Tibial artery (tissue), 4 donors: ENCODE measurements around the gene HMX3.

Experiments
- DNase-seq, 2 donors: peaks; one replicate each; pipeline ENCODE4 v3.0.0-alpha.2; 2019
- H3K27ac ChIP-seq, 2 donors: fragments of 200-600 bp; sonication (generic) in 1 of 2; 1 replicate in 1 of 2; 2 replicates in 1 of 2; pipeline ENCODE4 v1.5.1; 2018 to 2019; ENCODE audit warnings: mild to moderate bottlenecking in 1 of 2
- H3K27me3 ChIP-seq, 2 donors: fragments of 200-600 bp; sonication (generic) in 1 of 2; one replicate each; pipeline versions ENCODE4 v1.5.1 to v1.6.0; 2016 to 2019
- H3K36me3 ChIP-seq, 3 donors: fragments of 200-600 bp; sonication (generic) in 2 of 3; one replicate each; pipeline ENCODE4 v1.5.1; 2016 to 2019; ENCODE audit warnings: mild to moderate bottlenecking in 2 of 3
- H3K4me1 ChIP-seq, 4 donors: fragments of 200-600 bp; sonication (generic) in 2 of 4; 1 replicate in 3 of 4; 2 replicates in 1 of 4; pipeline ENCODE4 v1.5.1; 2016 to 2019
- H3K4me3 ChIP-seq, 2 donors: fragments of 200-600 bp; sonication (generic) in 1 of 2; 1 replicate in 1 of 2; 2 replicates in 1 of 2; pipeline ENCODE4 v1.5.1; 2018 to 2019; ENCODE audit warnings: mild to moderate bottlenecking in 2 of 2
- H3K9me3 ChIP-seq, 3 donors: fragments of 200-600 bp; sonication (generic) in 1 of 3; one replicate each; pipeline ENCODE4 v1.5.1; 2016 to 2019
- CTCF ChIP-seq, 2 experiments: fragments of 200-600 bp in 1 of 2; fragments of 450-650 bp in 1 of 2; IDR thresholded peaks; one replicate each; pipeline ENCODE4 v1.5.1; 2017 to 2019; ENCODE audit warnings: antibody characterized with exemption in 2 of 2, mild to moderate bottlenecking in 1 of 2, moderate library complexity in 1 of 2
- intact Hi-C: fragments of 100-400 bp; cut with DNase I; formaldehyde crosslinking; loops from one replicate; pipeline ENCODE4 v1.15.0; 2023; ENCODE audit warnings: low total_unique reads

HMX3 gene

DNA sequence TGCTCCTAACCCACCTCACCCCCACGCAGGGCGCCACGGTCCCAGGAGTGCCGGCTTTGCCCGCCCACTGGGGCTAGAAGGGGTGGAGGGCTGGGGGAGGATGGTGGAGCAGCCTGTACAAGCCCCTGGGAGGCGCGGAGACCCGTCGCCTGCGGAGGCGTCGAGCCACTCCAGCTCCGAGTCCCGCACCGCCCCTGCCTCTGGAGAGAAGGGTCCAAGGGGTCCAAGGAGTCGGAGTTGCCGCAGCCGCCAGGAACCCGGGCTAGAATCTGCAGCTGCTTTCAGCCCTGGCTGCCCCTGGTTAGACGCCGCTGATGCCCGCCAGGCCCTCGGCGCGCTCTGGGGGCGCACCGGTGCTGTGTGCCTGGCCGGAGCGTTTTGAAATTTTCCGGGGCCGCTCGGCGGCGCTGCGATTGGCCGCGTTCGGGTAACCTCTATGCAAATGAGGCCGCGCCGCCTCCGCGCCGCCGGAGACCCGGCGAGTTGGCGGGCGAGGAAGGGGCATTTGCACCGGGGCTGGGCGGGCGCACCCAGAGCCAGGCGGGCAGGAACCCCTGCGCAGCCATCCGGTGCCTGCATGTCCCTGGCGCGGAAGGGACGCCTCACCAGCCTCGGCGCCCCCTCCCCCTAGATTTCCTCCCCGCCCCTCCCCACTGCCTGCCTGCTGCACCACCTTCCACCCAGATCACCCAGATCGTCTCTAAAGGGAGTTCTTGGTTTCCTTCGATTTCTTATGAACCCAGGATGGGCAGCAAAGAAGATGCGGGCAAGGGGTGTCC, 12.1 kb downstream of the HMX3 start, which contains the start of gene HMX2:
HMX2 (plus strand) TSS at position 502 of the 779 bp plus-strand sequence; CDS start at position 745, 243 bp downstream.
- Histone ChIP-seq H3K36me3 (no peaks in the 10 kb centered on the region), H3K4me1 (peaks cover 0 to 55% (median 45%) of the 10 kb centered on the region in 4 donors), H3K9me3 (no peaks in the 10 kb centered on the region), H3K4me3 (no peak within 1 kb of the TSS), H3K27ac (no peak within 1 kb of the TSS), H3K27me3 (peaks cover 0 to 100% of the 10 kb centered on the region in 2 donors)
- intact Hi-C loops, result no loop called here
- DNase-seq, result no peak
- no peak for TF ChIP-seq CTCF (IDR thresholded peaks at IDR 0.05)

GRCh38 chr10:123148414-123149161, 12.8 kb downstream of the HMX3 start:
- H3K27me3 ChIP-seq, result peaks cover 0 to 98% of the 10 kb centered on the region in 2 donors
- no peak overlapping the region for H3K4me3 ChIP-seq
- no peak for DNase-seq
- intact Hi-C loops, result no loop called here
- peaks cover 0 to 53% (median 44%) of the 10 kb centered on the region in 4 donors for H3K4me1 ChIP-seq
- H3K36me3 ChIP-seq, result no peaks in the 10 kb centered on the region
- H3K27ac ChIP-seq, result no peak overlapping the region
- no peaks in the 10 kb centered on the region for H3K9me3 ChIP-seq
- no peak for TF ChIP-seq CTCF (IDR thresholded peaks at IDR 0.05)

DNA sequence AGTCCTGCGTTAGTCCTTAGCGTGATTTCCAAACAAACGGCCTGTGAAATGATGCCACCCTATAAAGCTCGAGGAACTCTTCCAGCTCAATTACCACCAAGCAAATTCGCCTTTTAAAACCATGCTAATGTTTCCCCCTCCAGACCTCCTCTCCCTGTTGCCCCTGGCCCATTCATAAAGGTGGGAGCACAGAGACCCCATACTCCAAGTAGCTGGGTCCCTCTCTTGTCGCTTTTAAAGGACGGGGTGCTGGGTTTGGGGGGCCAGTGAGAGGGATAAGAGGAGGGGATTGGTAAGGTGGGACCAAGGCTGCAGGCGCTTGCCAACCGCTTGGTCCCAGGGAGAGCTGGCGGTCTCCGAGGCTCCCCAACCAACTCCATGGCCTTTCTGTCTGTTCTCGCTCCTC, 13.4 kb downstream of the HMX3 start:
- no peak overlapping the region for H3K27ac ChIP-seq
- H3K36me3 ChIP-seq, result no peaks in the 10 kb centered on the region
- H3K27me3 ChIP-seq, result peaks cover 0 to 93% of the 10 kb centered on the region in 2 donors
- peaks cover 0 to 53% (median 44%) of the 10 kb centered on the region in 4 donors for H3K4me1 ChIP-seq
- intact Hi-C loops, result no loop called here
- no peaks in the 10 kb centered on the region for H3K9me3 ChIP-seq
- no peak for DNase-seq
- TF ChIP-seq CTCF (IDR thresholded peaks at IDR 0.05), result no peak
- H3K4me3 ChIP-seq, result peak overlapping the region; percentile 22 to 47

DNA sequence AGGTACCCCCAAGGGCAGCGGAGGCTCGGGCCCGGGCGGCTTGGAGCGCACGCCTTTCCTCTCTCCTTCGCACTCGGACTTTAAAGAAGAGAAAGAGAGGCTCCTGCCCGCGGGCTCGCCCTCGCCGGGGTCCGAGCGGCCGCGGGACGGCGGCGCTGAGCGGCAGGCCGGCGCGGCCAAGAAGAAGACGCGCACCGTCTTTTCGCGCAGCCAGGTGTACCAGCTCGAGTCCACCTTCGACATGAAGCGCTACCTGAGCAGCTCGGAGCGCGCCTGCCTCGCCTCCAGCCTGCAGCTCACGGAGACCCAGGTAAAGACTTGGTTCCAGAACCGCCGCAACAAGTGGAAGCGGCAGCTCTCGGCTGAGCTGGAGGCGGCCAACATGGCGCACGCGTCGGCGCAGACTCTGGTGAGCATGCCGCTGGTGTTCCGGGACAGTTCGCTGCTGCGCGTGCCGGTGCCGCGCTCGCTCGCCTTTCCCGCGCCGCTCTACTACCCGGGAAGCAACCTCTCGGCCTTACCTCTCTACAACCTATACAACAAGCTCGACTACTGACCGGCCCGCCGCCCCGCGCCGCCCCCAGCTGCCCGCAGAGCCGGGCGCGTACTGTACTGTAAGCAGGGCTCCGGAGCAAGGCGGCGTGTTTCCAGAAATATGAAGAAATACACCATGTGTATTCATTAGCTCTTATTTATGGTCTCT, 13.9 kb downstream of the HMX3 start:
- intact Hi-C loops, result loop anchor here (5.0 kb wide), 1 partner anchor 142 kb away; the partner anchor contains the start of genes ACADSB and IKZF5
- peaks cover 0 to 87% of the 10 kb centered on the region in 2 donors for H3K27me3 ChIP-seq
- no peak overlapping the region for H3K27ac ChIP-seq
- DNase-seq, result no peak
- H3K4me1 ChIP-seq, result peaks cover 0 to 53% (median 44%) of the 10 kb centered on the region in 4 donors
- no peaks in the 10 kb centered on the region for H3K36me3 ChIP-seq
- TF ChIP-seq CTCF (IDR thresholded peaks at IDR 0.05), result no peak
- H3K4me3 ChIP-seq, result peak overlapping the region; percentile 22 to 47
- H3K9me3 ChIP-seq, result no peaks in the 10 kb centered on the region

- no peak for DNase-seq
- Histone ChIP-seq H3K9me3 (no peaks in the 10 kb centered on the region), H3K27me3 (peaks cover 0 to 80% of the 10 kb centered on the region in 2 donors), H3K36me3 (no peaks in the 10 kb centered on the region), H3K4me1 (peaks cover 0 to 58% (median 50%) of the 10 kb centered on the region in 4 donors), H3K4me3 (peak overlapping the region; percentile 22 to 47), H3K27ac (no peak overlapping the region)
- intact Hi-C loops, result loop anchor here (5.0 kb wide), 1 partner anchor 143 kb away; the partner anchor contains the start of genes ACADSB and IKZF5
- no peak for TF ChIP-seq CTCF (IDR thresholded peaks at IDR 0.05)
Measured at GRCh38 chr10:123150271-123150985, 14.7 kb downstream of the HMX3 start.
